DOHH2 (cell line): Measurements from ENCODE around the gene BICDL1.

Experiments used
- EZH2phosphoT487 ChIP-seq: fragments of 200-600 bp; sonication (generic); IDR thresholded peaks from 2 replicates; pipeline ENCODE4 v1.6.1; 2017; ENCODE audit warnings: borderline replicate concordance, mild to moderate bottlenecking, antibody characterized with exemption, low read length, moderate library complexity, mixed read lengths
- TF ChIP-seq, protein P1 (sequence below): fragments of 200-600 bp; sonication (generic); IDR thresholded peaks from one replicate; pipeline ENCODE4 v1.5.1; 2014; ENCODE audit warnings: antibody characterized with exemption, mild to moderate bottlenecking, low read depth, low read length; ENCODE audit not compliant: poor library complexity, severe bottlenecking

DNA sequence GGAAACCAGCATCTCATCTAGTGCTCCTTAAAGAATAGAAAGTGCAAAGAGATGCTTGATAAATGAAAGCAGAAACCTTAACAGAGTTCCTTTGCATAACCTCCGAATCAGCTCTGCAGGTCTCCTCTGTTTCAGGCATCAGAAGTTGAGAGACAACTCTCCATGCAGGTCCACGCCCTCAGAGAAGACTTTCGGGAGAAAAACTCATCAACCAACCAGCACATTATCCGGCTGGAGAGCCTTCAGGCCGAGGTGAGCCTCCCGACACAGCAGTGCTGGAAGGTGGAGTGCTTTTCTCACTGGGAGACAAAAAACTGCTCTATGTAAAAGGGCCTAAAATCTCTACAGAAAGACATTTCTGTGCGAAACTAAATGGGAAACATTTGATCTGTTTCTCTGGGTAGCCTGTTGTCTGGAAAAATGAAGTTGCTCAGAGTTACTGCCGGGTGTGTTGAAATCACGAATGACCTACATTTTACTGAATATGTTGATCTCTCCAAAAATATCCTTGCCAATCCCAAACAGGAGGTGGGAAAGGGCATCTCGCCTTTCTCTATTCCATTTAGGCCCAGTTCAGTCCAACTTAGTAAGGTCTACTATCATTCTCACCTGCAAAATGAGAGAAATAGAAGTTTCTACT lies 72.7 kb downstream of the BICDL1 start:
- TF ChIP-seq, protein P1, sequence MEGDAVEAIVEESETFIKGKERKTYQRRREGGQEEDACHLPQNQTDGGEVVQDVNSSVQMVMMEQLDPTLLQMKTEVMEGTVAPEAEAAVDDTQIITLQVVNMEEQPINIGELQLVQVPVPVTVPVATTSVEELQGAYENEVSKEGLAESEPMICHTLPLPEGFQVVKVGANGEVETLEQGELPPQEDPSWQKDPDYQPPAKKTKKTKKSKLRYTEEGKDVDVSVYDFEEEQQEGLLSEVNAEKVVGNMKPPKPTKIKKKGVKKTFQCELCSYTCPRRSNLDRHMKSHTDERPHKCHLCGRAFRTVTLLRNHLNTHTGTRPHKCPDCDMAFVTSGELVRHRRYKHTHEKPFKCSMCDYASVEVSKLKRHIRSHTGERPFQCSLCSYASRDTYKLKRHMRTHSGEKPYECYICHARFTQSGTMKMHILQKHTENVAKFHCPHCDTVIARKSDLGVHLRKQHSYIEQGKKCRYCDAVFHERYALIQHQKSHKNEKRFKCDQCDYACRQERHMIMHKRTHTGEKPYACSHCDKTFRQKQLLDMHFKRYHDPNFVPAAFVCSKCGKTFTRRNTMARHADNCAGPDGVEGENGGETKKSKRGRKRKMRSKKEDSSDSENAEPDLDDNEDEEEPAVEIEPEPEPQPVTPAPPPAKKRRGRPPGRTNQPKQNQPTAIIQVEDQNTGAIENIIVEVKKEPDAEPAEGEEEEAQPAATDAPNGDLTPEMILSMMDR: no peak
- no peak for TF ChIP-seq EZH2phosphoT487
